ENCODE results near the gene ATOX1.
A peak's percentile ranks its signal among the peaks of the same experiment; 100 is the strongest.
"Not testable (repeated sequence)": the region's sequence is repeated elsewhere in the genome, so short reads cannot be mapped to it uniquely, and the experiment has no call there.

ATOX1 gene

DNA sequence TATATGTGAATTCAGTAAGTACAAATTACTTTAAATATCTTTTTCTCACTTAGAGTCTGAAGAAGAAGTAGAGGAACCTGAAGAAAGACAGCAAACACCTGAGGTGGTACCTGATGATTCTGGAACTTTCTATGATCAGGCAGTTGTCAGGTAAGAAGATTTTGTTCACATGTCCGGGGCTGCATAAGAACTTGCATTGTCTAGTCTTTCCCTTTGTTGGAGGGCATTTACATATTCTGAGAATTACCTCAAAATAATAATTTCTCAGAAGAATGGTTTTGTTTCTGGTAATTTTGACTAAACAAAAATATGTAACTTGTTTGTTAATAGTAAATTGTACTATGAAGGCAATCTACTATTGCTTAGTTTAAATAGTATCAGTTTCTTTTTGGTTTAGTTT is 37.0 kb upstream of the ATOX1 start:
- Histone ChIP-seq H3K4me3 (ENCODE audit: low read length) (no peak overlapping the region), H3K79me2 (ENCODE audit: control insufficient read depth, insufficient read depth, low read length) (peaks cover 46% of the 10 kb centered on the region), H4K8ac (ENCODE audit: low read depth, low read length) (no peak overlapping the region), H3K18ac (ENCODE audit: low read length) (no peak overlapping the region), H3K4me2 (ENCODE audit: low read length) (no peak overlapping the region), H3K27me3 (ENCODE audit: insufficient read depth, low read length, poor library complexity) (no peaks in the 10 kb centered on the region), H3K27ac (ENCODE audit: low read depth, low read length) (no peak overlapping the region), H3K56ac (ENCODE audit: low read length) (no peak overlapping the region), H3K79me1 (ENCODE audit: low read length) (peaks cover 20% of the 10 kb centered on the region), H2BK15ac (replicated peaks; ENCODE audit: low read depth) (no peak overlapping the region), H2BK120ac (ENCODE audit: low read depth, low read length) (no peak overlapping the region), H3K4me1 (ENCODE audit: control insufficient read depth, low read depth, low read length) (no peaks in the 10 kb centered on the region), H3K9ac (ENCODE audit: low read length) (no peak overlapping the region), H3K23ac (ENCODE audit: low read length) (no peak overlapping the region), H3K4ac (ENCODE audit: low read depth, low read length) (no peak overlapping the region), H3K36me3 (ENCODE audit: control insufficient read depth, insufficient read depth, low read length) (peaks cover 21% of the 10 kb centered on the region), H2AK5ac (ENCODE audit: low read length) (no peak overlapping the region), H2BK5ac (ENCODE audit: low read length) (no peak overlapping the region), H4K5ac (ENCODE audit: low read length) (no peak overlapping the region)
- DNase-seq: no peak
- WGBS (ENCODE audit: extremely low coverage, insufficient coverage, low lambda C conversion rate): no CpG with 5 or more reads among the region's 1 CpG

DNA sequence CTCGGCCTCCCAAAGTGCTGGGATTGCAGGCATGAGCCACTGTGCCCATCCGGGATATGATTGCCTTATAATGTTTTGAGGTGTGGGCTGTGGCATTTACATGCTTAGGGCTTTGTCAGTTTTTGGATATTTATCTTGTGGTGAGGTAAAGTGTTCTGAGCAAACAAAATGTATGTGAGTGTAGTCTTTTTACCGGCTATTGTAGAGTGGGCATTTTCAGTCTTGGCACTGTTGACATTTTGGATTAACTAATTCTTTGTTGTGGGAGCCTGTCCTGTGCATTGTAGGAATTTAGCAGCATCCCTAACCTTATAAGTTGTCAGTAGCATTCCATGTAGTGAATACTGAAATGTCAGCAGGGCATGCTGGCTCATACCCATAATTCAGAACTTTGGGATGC is 34.9 kb upstream of the ATOX1 start:
- Histone ChIP-seq H3K27ac (ENCODE audit: low read depth, low read length) (no peak overlapping the region), H3K4me3 (ENCODE audit: low read length) (no peak overlapping the region), H4K5ac (ENCODE audit: low read length) (no peak overlapping the region), H4K8ac (ENCODE audit: low read depth, low read length) (no peak overlapping the region), H3K4ac (ENCODE audit: low read depth, low read length) (no peak overlapping the region), H2BK120ac (ENCODE audit: low read depth, low read length) (no peak overlapping the region), H3K27me3 (ENCODE audit: insufficient read depth, low read length, poor library complexity) (no peaks in the 10 kb centered on the region), H2AK5ac (ENCODE audit: low read length) (no peak overlapping the region), H3K9ac (ENCODE audit: low read length) (no peak overlapping the region), H2BK5ac (ENCODE audit: low read length) (no peak overlapping the region), H3K23ac (ENCODE audit: low read length) (no peak overlapping the region), H3K79me1 (ENCODE audit: low read length) (peaks cover 20% of the 10 kb centered on the region), H2BK15ac (replicated peaks; ENCODE audit: low read depth) (no peak overlapping the region), H3K36me3 (ENCODE audit: control insufficient read depth, insufficient read depth, low read length) (peaks cover 18% of the 10 kb centered on the region), H3K18ac (ENCODE audit: low read length) (no peak overlapping the region), H3K56ac (ENCODE audit: low read length) (no peak overlapping the region), H3K79me2 (ENCODE audit: control insufficient read depth, insufficient read depth, low read length) (peaks cover 55% of the 10 kb centered on the region), H3K4me2 (ENCODE audit: low read length) (no peak overlapping the region), H3K4me1 (ENCODE audit: control insufficient read depth, low read depth, low read length) (no peaks in the 10 kb centered on the region)
- no CpG with 5 or more reads among the region's 3 CpGs for WGBS (ENCODE audit: extremely low coverage, insufficient coverage, low lambda C conversion rate)
- no peak for DNase-seq

DNA sequence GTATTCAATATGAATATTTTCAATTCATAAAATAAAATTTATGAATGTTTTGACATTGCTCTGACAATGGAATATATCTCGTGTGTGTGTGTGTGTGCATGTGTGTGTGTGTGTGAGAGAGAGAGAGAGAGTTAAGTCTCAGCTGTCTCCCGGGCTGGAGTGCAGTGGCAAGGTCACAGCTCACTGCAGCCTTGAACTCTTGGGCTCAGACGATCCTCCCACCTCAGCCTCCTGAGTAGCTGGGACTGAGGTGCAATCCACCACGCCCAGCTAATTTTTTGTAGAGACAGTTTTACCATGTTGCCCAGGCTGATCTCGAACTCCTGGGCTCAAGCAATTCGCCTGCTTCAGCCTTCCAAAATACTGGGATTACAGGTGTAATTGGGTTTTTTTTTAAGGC is 29.4 kb upstream of the ATOX1 start:
- no peak overlapping the region for H2BK5ac ChIP-seq (ENCODE audit: low read length)
- H4K5ac ChIP-seq (ENCODE audit: low read length): no peak overlapping the region
- H2BK15ac ChIP-seq (replicated peaks; ENCODE audit: low read depth): no peak overlapping the region
- H3K4ac ChIP-seq (ENCODE audit: low read depth, low read length): no peak overlapping the region
- H3K4me3 ChIP-seq (ENCODE audit: low read length): no peak overlapping the region
- H3K27ac ChIP-seq (ENCODE audit: low read depth, low read length): no peak overlapping the region
- no peaks in the 10 kb centered on the region for H3K27me3 ChIP-seq (ENCODE audit: insufficient read depth, low read length, poor library complexity)
- peaks cover 6% of the 10 kb centered on the region for H3K36me3 ChIP-seq (ENCODE audit: control insufficient read depth, insufficient read depth, low read length)
- no CpG with 5 or more reads among the region's 6 CpGs for WGBS (ENCODE audit: extremely low coverage, insufficient coverage, low lambda C conversion rate)
- no peaks in the 10 kb centered on the region for H3K4me1 ChIP-seq (ENCODE audit: control insufficient read depth, low read depth, low read length)
- no peak overlapping the region for H3K18ac ChIP-seq (ENCODE audit: low read length)
- no peak overlapping the region for H2AK5ac ChIP-seq (ENCODE audit: low read length)
- DNase-seq: no peak
- H3K4me2 ChIP-seq (ENCODE audit: low read length): no peak overlapping the region
- no peak overlapping the region for H3K9ac ChIP-seq (ENCODE audit: low read length)
- H3K79me1 ChIP-seq (ENCODE audit: low read length): peaks cover 6% of the 10 kb centered on the region
- no peak overlapping the region for H3K56ac ChIP-seq (ENCODE audit: low read length)
- no peak overlapping the region for H3K23ac ChIP-seq (ENCODE audit: low read length)
- H3K79me2 ChIP-seq (ENCODE audit: control insufficient read depth, insufficient read depth, low read length): peaks cover 70% of the 10 kb centered on the region
- H4K8ac ChIP-seq (ENCODE audit: low read depth, low read length): no peak overlapping the region
- H2BK120ac ChIP-seq (ENCODE audit: low read depth, low read length): no peak overlapping the region

DNA sequence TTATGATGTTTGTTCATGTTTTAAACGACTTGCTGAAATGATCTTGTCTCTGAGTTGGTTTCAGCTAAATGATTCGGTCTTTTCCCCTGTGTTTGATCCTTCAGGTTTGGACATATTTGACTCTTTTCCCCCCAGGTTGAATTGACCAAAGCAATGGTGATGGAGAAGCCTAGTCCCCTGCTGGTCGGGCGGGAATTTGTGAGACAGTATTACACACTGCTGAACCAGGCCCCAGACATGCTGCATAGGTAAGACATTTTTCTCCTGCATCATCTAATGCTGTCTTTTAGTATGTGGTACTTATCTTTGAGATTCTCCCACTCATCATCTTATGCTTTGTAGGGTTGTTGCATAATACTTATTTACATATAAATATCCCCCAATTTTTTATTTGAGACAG is 28.0 kb upstream of the ATOX1 start:
- Histone ChIP-seq H3K36me3 (ENCODE audit: control insufficient read depth, insufficient read depth, low read length) (peaks cover 4% of the 10 kb centered on the region), H3K4me2 (ENCODE audit: low read length) (no peak overlapping the region), H2BK5ac (ENCODE audit: low read length) (no peak overlapping the region), H3K27ac (ENCODE audit: low read depth, low read length) (no peak overlapping the region), H3K79me2 (ENCODE audit: control insufficient read depth, insufficient read depth, low read length) (peaks cover 68% of the 10 kb centered on the region), H3K18ac (ENCODE audit: low read length) (no peak overlapping the region), H3K4me1 (ENCODE audit: control insufficient read depth, low read depth, low read length) (no peaks in the 10 kb centered on the region), H3K4ac (ENCODE audit: low read depth, low read length) (no peak overlapping the region), H3K4me3 (ENCODE audit: low read length) (no peak overlapping the region), H4K8ac (ENCODE audit: low read depth, low read length) (no peak overlapping the region), H2BK15ac (replicated peaks; ENCODE audit: low read depth) (no peak overlapping the region), H2BK120ac (ENCODE audit: low read depth, low read length) (no peak overlapping the region), H3K79me1 (ENCODE audit: low read length) (peaks cover 4% of the 10 kb centered on the region), H3K9ac (ENCODE audit: low read length) (no peak overlapping the region), H3K56ac (ENCODE audit: low read length) (no peak overlapping the region), H3K23ac (ENCODE audit: low read length) (no peak overlapping the region), H4K5ac (ENCODE audit: low read length) (no peak overlapping the region), H2AK5ac (ENCODE audit: low read length) (no peak overlapping the region), H3K27me3 (ENCODE audit: insufficient read depth, low read length, poor library complexity) (no peaks in the 10 kb centered on the region)
- DNase-seq: no peak
- WGBS (ENCODE audit: extremely low coverage, insufficient coverage, low lambda C conversion rate): no CpG with 5 or more reads among the region's 4 CpGs

DNA sequence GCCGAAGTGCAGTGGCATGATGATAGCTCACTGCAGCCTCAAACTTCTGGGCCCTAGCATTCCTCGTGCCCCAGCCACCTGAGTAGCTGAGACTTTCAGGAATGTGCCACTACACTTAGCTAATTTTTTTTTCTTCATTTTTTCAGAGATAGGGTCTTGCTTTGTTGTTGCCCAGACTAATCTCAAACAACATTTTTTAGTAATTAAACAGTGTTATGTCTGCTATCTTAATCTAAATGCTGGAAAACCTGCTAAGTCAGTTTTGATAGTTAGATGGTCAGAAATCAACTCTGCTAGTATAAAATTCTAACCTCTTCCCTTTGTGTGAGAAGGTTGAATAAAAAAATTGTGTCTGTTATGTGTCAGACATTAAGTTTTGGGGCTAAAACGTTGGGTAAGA is 25.7 kb upstream of the ATOX1 start:
- Histone ChIP-seq H3K4me3 (ENCODE audit: low read length) (no peak overlapping the region), H3K56ac (ENCODE audit: low read length) (no peak overlapping the region), H3K4ac (ENCODE audit: low read depth, low read length) (no peak overlapping the region), H3K23ac (ENCODE audit: low read length) (no peak overlapping the region), H3K18ac (ENCODE audit: low read length) (no peak overlapping the region), H3K27ac (ENCODE audit: low read depth, low read length) (no peak overlapping the region), H3K9ac (ENCODE audit: low read length) (no peak overlapping the region), H3K4me1 (ENCODE audit: control insufficient read depth, low read depth, low read length) (peaks cover 2% of the 10 kb centered on the region), H2BK5ac (ENCODE audit: low read length) (no peak overlapping the region), H2AK5ac (ENCODE audit: low read length) (no peak overlapping the region), H3K79me1 (ENCODE audit: low read length) (no peaks in the 10 kb centered on the region), H2BK15ac (replicated peaks; ENCODE audit: low read depth) (no peak overlapping the region), H4K8ac (ENCODE audit: low read depth, low read length) (no peak overlapping the region), H3K27me3 (ENCODE audit: insufficient read depth, low read length, poor library complexity) (no peaks in the 10 kb centered on the region), H3K36me3 (ENCODE audit: control insufficient read depth, insufficient read depth, low read length) (no peaks in the 10 kb centered on the region), H3K4me2 (ENCODE audit: low read length) (no peak overlapping the region), H3K79me2 (ENCODE audit: control insufficient read depth, insufficient read depth, low read length) (peaks cover 76% of the 10 kb centered on the region), H2BK120ac (ENCODE audit: low read depth, low read length) (no peak overlapping the region), H4K5ac (ENCODE audit: low read length) (no peak overlapping the region)
- WGBS (ENCODE audit: extremely low coverage, insufficient coverage, low lambda C conversion rate): no CpG with 5 or more reads among the region's 3 CpGs
- peak; percentile 75 for DNase-seq

DNA sequence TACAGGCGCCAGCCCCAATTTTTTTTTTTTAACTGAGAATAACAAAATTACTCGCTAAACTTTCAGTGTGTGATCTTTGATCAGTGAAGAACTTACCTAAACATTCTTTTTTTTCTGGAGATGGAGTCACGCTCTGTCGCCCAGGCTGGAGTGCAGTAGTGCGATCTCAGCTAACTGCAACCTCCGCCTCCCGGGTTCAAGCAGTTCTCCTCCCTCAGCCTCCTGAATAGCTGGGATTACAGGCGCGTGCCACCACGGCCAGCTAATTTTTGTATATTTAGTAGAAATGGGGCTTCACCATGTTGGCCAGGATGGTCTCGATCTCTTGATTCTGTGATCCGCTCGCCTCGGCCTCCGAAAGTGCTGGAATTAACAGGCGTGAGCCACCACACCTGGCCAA is 25.2 kb upstream of the ATOX1 start:
- H4K5ac ChIP-seq (ENCODE audit: low read length); H2BK15ac ChIP-seq (replicated peaks; ENCODE audit: low read depth); H3K56ac ChIP-seq (ENCODE audit: low read length); H2AK5ac ChIP-seq (ENCODE audit: low read length); H3K4ac ChIP-seq (ENCODE audit: low read depth, low read length); H3K4me2 ChIP-seq (ENCODE audit: low read length); H3K18ac ChIP-seq (ENCODE audit: low read length); H2BK5ac ChIP-seq (ENCODE audit: low read length); H3K27ac ChIP-seq (ENCODE audit: low read depth, low read length); H3K27me3 ChIP-seq (ENCODE audit: insufficient read depth, low read length, poor library complexity); H3K36me3 ChIP-seq (ENCODE audit: control insufficient read depth, insufficient read depth, low read length); DNase-seq; H3K23ac ChIP-seq (ENCODE audit: low read length); H3K4me3 ChIP-seq (ENCODE audit: low read length); H4K8ac ChIP-seq (ENCODE audit: low read depth, low read length); H3K79me1 ChIP-seq (ENCODE audit: low read length); H2BK120ac ChIP-seq (ENCODE audit: low read depth, low read length); H3K9ac ChIP-seq (ENCODE audit: low read length); H3K4me1 ChIP-seq (ENCODE audit: control insufficient read depth, low read depth, low read length): not testable (repeated sequence)
- H3K79me2 ChIP-seq (ENCODE audit: control insufficient read depth, insufficient read depth, low read length): peaks cover 79% of the 10 kb centered on the region
- WGBS (ENCODE audit: extremely low coverage, insufficient coverage, low lambda C conversion rate): no CpG with 5 or more reads among the region's 16 CpGs

All from mesendoderm (in vitro differentiated cells).